NAMALWA (cell line): ENCODE results near the gene PLA2G2C.
"Not testable (repeated sequence)": the region's sequence is repeated elsewhere in the genome, so short reads cannot be mapped to it uniquely, and the experiment has no call there.

ENCODE experiments used
- DNase-seq: peaks from one replicate; pipeline ENCODE4 v3.0.0-alpha.2; 2015; ENCODE audit warnings: low spot score

The PLA2G2C gene, protein sequence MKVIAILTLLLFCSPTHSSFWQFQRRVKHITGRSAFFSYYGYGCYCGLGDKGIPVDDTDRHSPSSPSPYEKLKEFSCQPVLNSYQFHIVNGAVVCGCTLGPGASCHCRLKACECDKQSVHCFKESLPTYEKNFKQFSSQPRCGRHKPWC

DNA sequence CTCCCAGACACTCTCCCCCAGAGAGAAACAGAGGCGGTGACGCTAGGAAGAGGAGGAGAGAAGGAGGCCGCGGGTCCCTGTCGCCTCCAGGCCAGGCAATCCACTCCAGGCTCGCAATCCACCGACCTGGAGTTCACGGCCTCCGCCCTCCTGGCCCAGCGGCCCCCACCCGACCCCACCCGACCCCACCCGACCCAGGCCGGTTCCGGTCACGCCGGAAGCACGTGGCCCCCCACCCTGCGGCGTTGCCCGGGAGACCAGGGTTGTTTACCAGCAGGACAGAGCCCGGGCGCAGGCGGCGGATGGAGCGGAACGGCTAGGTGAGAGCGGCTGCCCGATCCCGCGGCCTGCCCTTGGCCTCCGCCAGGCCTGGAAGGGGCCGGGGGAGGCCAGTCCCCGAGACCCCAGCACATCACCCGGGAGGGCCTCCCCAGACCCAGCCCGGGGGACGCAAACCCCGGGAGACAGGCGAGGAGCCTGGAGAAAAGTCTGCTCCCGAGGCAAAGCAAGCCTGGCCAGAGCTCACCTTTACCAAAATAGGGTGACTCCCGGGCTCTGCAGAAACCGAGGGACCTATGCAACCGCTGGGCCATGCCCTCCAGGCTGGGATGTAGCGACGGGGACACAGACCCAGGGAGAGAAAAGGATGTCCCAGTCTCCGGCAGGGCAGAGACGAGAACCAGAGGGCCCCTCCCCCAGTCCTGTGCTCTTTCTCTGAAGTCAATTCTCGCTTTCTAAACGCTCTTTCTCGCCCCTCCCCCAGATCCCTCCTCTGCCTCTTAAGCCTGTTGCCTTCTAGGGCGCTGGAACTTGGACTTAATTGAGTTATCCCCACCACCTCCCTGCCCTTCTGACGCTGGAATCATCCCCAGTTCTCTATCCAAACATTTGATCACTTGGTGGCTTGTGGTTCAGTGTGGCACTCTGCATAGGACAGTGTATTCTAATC, at the start of gene PLA2G2C, which contains the start of gene UBXN10:
Gene PLA2G2C, minus strand, starts transcription at position 685 of the 949 bp plus-strand sequence. CDS start 9,155 bp downstream, outside the sequence.
Gene UBXN10, plus strand, starts transcription at position 263 of the 949 bp plus-strand sequence. CDS start 4,466 bp downstream, outside the sequence.
- no peak for DNase-seq

DNA sequence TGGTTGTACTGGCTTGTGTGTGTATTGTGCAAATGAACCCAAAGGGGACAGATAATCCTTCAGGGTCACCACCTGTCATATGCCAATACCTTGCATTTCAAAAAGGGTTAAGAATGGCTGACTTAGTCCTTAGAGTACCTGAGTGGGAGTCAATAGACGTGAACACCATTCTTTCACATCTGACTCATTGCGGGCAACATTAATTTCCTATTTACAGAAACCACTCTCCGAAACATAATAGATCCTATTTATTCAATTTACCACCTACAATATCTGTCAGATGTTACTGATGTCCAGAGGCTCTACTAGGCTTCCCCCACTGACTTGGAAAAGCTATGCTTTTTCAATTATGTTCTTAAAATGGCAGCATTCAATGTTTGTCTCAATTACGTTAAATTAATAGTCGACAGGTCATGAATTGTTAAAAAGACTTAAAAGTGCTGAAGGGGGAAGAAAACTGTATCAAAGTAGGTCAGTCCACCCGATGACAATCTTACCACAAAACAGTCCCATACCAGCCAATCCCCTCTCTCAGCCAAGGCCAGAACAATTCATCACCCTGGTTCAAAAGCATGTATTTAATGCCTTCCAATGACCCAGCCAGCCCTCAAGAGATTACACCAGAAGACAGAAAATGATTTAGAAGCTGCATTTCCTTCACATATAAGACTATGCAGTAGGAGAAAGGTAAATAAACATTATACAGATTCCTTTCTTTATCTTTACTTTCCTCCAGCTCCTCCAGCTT, 48.6 kb upstream of the PLA2G2C start:
- no peak for DNase-seq

DNA sequence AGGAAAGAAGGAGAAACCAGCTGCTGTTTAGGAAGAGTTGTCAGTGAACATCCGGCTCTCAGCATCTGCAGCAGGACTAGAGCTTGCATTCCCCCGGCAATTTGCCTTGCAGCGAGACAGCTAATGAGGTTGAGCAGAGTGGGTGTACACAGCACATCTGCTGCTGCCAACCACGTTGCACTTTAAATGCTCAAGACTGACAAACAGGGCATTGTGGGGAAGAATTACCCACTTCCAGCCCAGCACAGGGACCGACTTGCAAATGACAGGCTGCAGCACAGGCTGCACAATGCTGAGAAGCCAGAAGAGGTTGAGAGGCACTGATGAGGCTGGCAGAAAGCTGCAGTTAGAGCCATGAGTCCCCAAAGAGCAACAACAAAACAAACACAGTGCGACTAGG, 47.5 kb upstream of the PLA2G2C start:
- DNase-seq, result no peak

DNA sequence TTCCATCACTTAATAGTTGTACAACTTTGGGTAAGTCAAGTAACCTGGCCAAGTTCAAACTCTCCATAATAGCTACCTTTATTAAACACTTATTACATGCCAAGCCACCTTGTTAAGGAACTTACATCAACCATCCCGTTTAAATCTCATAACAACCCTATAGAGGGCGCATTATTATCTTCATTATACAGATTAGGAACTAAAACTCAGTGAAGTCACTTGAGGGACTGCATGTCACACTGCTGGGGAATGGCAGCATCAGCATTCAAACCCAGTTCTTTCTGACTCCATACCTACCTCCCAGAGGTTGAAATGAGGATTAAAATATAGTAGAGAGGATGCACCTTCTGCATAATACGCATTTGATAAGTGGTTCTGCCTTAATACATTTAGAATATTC, 47.1 kb upstream of the PLA2G2C start:
- peak; percentile 54 for DNase-seq

DNA sequence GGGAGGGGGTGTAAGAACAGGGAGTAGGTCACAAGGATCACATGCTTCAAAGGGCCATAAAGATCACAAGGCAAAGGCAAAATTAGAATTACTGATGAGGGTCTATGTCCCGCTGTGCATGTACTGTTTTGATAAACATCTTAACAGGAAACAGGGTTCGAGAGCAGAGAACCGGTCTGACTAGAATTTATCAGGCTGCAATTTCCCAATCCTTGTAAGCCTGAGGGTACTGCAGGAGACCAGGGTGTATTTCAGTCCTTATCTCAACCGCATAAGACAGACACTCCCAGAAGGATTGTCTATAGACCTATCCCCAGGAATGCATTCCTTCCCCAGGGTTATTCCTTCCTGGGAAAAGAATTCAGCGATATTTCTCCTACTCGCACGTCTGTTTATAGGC, 46.2 kb upstream of the PLA2G2C start:
- not testable (repeated sequence) for DNase-seq

DNA sequence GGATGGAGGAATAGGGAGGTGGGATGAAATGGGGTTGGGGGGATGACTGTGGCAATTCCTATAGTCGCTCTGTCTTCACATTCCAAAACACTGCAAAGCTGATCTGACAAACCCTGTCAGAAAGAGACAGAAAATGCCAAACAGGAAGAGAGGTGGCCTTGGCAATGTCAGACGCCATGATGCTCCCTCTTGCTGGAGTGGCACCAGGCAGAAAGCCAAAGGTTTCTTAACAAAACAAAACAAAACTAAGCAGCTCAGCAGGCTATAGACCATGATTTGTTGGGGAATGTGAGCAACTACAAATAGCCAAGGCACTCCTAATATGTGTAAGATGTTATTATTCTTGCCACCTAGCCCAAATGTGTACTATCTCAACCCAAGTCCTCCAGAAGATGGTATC, 42.9 kb upstream of the PLA2G2C start:
- no peak for DNase-seq

DNA sequence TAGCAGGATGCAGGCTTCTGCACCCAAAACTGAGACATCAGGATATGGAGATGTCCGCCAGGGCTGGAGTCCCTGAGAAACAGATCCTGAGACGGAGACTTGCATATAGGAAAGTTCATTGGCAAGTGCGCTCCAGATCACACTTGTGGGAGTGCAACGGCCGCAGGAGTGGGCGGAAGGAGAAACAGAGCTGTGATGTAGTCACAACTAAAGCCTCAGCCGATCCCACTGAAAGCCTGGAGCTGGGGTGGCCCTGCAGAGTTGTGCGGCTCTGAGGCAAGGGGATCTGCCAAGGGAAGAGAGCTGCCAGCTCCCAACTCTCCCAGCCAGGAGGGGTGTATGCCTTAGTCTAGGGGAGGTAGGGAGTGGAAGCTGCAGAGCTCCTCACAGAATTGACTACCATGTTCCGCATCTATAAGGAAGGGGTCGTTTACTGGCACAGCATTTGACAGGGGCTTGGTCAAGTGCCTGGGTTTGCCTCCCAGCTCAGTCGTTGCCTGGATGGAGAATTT, 42.1 kb upstream of the PLA2G2C start:
- no peak for DNase-seq

DNA sequence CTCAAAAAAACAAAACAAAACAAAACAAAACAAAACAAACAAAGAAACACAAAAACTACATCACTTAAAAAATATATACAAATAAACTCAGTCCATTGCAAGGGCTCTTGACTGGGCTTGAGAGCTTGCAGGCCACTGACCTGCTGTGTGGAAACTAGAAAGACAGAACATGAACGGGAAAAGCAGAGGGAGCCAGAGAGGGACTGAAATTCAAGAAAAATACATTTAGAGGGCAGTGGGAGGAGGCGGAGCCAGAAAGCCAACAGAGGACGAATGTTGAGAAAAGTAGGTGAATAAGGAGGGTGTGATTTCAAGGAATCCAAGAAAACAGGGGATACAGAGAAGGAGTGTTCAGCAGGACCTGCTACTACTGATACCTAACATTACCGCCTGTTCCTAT, 41.4 kb upstream of the PLA2G2C start:
- DNase-seq, result no peak

DNA sequence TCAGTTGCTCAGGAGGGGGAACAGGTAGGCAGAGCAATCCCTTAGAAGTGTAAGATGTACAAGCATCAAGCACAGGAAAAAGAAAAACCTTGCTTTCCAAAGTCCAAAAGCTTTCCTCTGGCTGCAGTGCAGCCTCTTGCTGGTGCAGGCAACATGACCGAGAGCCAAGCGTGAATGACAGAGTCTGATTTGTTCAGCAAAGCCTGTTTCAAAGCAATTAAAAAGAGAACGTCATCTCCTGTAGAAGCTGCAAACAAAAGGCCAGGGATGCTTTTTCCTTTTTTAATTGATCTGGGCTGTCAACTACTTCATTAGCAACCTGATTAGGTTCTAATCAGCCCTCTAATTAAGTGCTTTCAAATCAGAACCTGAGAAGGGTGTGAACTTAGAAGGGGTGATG, 38.2 kb upstream of the PLA2G2C start:
- DNase-seq, result no peak

DNA sequence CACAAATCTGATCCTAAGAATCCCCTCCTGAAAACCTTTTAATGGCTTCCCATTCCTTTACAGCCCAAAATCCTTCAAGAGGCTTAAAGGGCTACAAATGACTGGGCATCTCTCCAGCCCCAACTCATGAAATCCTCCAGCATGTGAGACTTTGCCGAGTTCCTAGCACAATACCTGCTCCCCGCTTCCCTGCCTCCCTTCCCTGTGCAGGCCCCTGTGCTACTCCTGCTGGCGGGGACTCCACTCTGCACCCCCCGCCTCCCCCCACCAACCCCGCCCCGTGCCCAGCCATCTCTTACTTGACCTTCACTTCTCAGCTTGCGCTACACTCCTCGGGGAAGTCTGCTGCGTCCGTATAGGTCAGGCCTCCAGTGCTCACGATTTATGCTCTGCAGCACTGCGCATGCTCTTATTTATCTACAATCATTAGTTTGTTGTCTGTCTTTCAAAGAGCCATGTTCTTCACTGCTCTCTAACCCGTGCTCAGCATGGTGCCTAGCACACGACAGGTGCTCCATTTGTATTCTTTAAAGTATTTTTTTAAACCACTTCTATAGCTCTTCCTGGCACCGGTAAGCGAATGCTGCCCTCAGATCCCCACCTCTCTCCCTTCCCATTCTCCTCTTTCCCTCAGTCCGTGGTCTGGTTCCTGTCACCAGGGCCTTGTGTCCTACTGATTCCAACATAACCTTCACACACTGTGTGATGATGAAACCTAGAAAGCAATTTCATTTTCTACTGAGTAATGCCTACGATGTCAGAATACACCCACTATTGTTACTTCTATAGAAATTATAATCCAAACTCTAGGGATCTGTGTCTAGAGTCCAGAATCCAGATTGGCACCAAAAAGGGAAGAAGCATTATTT, 37.5 kb upstream of the PLA2G2C start:
- DNase-seq, result no peak

DNA sequence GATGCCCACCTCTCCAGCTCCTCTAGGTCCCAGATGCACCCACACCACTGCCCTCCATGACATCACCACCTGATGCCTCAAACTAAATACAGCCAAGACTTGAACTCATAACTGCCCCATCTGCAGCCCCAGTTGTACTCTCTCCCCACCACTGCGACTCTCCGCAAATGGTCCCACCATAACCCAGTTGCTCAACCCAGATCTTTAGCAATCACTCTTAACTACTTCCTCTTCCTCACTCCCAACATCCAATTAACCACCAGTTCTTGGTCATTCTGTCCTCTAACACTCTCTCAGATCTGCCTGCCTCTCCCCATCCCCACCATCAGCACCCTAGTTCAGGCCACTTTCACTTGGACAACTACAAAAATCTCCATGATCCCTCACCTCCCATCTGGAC, 36.8 kb upstream of the PLA2G2C start:
- no peak for DNase-seq

DNA sequence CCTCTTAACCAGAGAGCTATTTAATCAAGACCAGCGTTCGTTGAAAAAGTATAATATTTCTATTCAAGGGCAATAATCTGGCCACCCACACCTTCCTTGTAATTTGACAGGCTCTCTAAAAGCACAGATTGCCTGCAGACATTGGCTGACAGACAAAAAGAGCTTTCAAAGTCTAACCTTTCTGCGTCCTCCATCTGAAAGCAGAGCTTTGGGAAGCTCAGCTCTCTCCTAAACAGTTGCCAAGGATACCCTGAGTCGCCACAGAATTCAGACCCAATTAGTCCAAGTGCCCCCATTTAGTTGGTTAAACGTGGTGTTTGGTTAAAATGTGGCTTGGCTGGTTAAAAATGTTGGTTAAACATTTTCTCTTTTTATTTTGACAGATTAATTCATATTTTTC, 33.7 kb upstream of the PLA2G2C start:
- no peak for DNase-seq

DNA sequence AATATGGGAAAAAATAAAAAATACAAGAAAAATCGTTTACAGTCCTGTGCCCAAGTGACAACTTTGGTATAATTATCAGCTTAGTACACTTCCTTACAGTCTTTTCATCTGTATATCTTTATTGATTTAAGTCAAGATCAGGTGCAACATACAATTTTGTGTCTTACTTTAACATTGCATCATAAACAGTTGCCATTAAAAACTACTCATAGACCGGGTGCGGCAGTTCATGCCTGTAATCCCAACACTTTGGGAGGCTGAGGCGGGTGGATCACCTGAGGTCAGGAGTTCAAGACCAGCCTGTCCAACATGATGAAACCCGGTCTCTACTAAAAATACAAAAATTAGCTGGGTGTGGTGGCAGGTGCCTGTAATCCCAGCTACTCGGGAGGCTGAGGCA, 32.7 kb upstream of the PLA2G2C start:
- not testable (repeated sequence) for DNase-seq

DNA sequence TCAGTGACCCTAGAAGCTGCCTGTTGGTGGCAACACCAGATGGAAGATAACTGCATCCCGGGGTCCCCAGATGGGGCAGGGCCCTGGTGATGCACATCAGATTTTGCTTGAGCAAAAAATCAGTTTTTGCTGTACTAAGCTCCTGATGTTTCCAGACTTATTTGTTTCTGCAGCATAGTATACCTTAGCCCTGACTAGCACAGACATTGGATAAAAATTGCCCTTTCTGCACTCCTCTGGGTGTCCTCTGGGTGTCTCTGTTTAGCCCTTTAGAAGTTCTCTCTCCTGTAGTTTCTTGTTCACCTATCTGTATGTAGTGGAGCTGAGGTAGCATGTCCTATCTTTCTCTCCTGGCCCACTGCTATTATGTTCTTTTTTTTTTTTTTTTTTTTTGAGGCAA, 30.3 kb upstream of the PLA2G2C start:
- peak; percentile 72 for DNase-seq

DNA sequence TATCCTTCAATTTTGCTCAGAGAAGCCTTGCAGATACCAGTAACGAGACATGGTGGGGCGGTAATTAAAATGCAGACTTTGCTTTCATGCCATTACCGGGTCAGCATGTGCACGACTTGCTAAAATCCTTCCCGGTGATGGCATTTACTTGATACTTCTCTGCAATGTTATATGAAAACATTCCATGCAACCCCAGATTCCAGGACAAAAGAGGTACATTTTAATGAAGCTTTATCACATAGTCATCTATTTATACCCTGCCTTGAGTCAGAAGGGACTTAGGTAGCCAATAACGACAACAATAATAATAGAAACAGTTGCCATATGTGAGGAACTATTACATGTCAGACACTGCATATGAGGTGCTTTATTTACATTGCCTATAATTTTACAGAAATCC, 29.4 kb upstream of the PLA2G2C start:
- no peak for DNase-seq

DNA sequence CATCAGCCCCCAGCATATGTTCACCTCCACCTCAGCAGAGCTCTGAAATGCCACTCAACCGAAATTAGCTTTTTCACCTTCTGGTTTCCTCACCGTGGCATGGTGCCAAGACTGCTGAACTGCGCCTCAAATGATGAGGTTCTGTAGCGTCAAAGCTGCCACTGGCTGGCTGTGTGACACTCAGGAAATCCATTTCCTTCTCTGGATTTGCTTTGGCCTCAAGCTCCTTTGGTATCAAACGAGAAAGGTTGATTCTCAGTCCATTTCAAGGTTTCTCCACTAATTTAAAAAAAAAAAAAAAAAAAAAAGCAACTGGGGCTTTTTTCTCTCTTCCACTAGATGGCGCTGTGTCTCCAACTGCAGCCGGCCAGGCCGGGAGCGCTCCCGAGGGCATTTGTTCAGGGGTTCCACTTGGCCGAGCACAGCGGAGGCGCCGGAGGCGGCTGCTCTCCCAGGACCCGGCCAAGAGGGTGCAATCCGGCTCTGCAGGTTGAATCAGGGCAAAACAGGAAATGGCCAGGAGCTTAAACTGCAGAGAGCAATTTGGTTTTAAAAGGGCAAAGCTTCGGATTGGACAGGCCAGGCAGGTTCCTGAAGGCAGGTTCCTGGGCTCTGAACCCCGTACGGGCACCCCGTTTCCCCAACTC, 26.5 kb upstream of the PLA2G2C start:
- peak; percentile 81 for DNase-seq

DNA sequence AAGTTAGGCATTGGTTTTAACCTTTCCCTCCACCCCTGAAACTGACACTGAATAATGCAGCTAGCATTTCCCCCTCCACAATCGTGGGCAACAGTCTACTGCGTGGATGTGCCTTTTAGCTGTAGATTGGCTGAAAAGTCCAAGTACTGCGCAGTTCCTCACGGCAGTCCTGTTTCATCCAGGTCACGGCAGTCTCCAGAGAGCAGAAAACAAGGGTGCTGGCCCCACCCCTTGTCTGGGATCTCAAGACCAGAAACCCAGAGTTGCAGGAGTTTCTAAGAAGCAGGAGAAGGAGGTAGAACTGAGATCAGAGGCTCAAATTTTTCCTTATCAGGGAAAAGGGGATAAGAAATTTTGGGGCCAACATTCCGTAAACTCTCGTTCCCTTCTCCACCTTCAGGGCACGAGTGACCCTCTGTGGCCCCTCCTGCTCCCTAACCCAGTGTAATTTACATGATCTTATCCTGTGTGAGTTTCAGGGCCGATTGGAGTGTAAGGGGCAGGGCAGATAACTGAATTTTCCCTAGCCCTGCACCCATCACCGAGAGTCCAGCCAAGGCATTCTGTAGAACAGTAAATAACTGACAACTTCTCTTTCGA, 25.9 kb upstream of the PLA2G2C start:
- DNase-seq, result no peak

DNA sequence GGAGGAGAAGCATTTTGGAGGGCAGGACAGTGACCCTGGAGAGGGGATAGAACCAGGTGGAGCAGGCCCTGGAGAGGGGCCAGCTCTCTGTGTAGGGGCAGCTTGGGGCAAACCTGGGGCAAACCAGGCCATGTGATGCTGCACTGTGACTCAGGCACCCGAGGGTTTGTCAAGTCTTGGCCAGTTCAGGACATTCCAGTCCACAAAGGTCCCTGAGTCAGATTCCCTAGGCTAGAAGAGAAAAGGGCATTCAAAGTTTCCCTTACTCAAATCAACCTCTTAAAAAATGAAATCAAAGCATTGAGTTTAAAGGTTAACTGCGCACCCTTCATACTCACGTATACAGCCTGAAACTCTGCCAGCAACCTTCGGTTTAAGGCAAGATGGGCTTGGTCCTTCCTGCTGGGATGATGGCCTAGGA, 25.2 kb upstream of the PLA2G2C start:
- DNase-seq, result no peak

DNA sequence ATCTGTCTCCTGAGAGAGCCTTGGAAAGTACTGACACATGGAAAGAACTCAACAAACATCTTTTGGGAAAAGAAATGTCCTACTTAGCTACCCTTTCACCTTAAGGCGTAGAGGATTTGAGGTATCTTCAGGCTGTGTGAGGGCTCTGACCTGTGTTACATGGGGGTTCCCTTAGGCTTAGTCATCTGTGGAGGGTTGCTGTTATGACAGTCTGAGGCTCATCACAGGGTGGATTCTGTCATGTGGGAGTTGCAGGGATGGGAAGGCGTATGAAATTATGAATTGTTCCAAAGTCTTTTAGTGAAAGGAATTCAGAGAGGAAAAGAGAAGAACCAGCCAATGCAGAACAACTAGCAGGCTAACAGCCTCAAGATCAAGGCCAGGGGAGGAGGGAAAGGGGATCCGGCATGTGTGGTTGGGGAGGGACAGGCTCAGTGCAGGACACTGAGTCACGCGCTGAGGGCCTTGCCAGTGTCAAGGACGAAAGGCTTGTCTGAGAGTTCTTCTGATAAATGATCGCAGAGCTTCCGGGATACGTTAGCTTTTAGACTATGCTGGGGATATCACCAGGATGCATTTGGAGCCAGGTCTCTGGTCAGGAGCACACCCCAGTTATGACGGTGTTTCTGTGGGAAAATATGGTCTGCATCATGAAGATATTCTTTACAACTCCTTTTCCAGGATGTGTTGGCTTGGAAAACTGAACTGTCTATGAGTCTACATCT, 24.6 kb upstream of the PLA2G2C start:
- no peak for DNase-seq

DNA sequence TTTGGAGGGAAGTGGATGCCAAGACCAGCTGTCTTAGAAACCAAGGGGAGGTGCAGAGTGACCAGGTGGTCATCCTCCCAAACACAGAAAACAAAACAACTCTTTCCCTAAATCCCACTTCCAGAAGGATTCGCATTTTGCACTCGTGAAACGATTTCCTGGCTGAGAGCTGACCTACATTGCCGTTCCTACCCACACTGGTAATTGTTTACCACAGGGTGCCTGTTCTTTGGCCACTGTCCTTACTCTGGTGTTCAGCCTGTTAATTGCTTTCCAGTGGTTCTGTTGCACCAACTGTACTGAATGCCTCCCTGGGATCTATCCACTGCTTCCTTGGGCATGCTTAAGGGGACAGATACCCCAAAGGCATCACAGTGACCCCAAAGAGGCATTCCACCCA, 23.2 kb upstream of the PLA2G2C start:
- no peak for DNase-seq
